Stomach (tissue), 4 donors: ENCODE results near the gene MARK1.

Experiments
- CTCF ChIP-seq, 7 experiments: fragments of 450-650 bp in 4 of 7; fragments of 200-600 bp in 3 of 7; sonication (generic) in 3 of 7; IDR thresholded peaks; one replicate each; pipeline ENCODE4 v1.5.1; 2016 to 2019; ENCODE audit warnings: antibody characterized with exemption in 7 of 7, control low read depth in 2 of 7, mild to moderate bottlenecking in 1 of 7
- EP300 ChIP-seq: sonication (generic); formaldehyde crosslinking; IDR thresholded peaks from one replicate; pipeline ENCODE4 v1.6.1; 2017; ENCODE audit warnings: antibody characterized with exemption
- POLR2A ChIP-seq, 4 donors: fragments of 450-650 bp; IDR thresholded peaks; one replicate each; pipeline ENCODE4 v1.6.1; 2016; ENCODE audit warnings: antibody characterized with exemption in 4 of 4, control low read depth in 2 of 4, mild to moderate bottlenecking in 1 of 4, moderate library complexity in 1 of 4
- POLR2AphosphoS5 ChIP-seq, 3 donors: sonication (generic); formaldehyde crosslinking; IDR thresholded peaks; one replicate each; pipeline ENCODE4 v1.6.1; 2016; ENCODE audit warnings: antibody characterized with exemption in 3 of 3

GRCh38 chr1:220642285-220642684 is 114.3 kb downstream of the MARK1 start:
- TF ChIP-seq POLR2A (IDR thresholded peaks at IDR 0.05): no peak
- TF ChIP-seq CTCF (IDR thresholded peaks at IDR 0.05): no peak
- no peak for TF ChIP-seq POLR2AphosphoS5 (IDR thresholded peaks at IDR 0.05)
- no peak for TF ChIP-seq EP300
